HCT116 (cell line): ENCODE measurements around the gene KCNK13. TPM values are rescaled to one million over a fixed set of nuclear protein-coding genes. Genes with fewer than 3 reads are reported as not detected.

Experiments used
- ATAC-seq: fragments of 200-7000 bp; cut with Tn5 transposase; 2 replicates; pipeline ENCODE4 v1.9.1; 2020; ENCODE audit warnings: mild to moderate bottlenecking, moderate library complexity
- BruUV-seq: library from RNA; stranded (reverse); fragments of 400-500 nt; replicated peaks from 2 replicates; lab custom pipeline; 2021; lab: Mats Ljungman, UMichigan
- CTCF ChIA-PET: fragments of 300-600 bp; sonication (Branson Sonifier 250); formaldehyde crosslinking; loops from one replicate; lab custom pipeline; 2021; ENCODE audit warnings: antibody characterized with exemption; lab: Charles Lee
- POLR2A ChIA-PET: fragments of 300-600, 350-600 bp; sonication (Branson Sonifier 250); formaldehyde crosslinking; loops from one replicate; lab custom pipeline; 2021; ENCODE audit warnings: antibody characterized with exemption; lab: Charles Lee
- RAD21 ChIA-PET, 2 experiments: fragments of 300-600 bp; sonication (Branson Sonifier 250); formaldehyde crosslinking; loops; one replicate each; lab custom pipeline; 2023; ENCODE audit warnings: low total read pairs in 2 of 2; ENCODE audit not compliant: uncharacterized antibody in 2 of 2, unreplicated experiment in 2 of 2, low non-redundant PET in 1 of 2; lab: Charles Lee
- DNase-seq: peaks from one replicate; pipeline ENCODE4 v3.0.0-alpha.2; 2010; ENCODE audit warnings: low read depth, low spot score
- H2AFZ ChIP-seq: fragments of 200-600 bp; shearing (Covaris generic), sonication (generic); 2 replicates; pipeline ENCODE4 v1.6.1; 2017; ENCODE audit warnings: low read depth, mixed run types, mixed read lengths, antibody characterized with exemption, low read length; ENCODE audit not compliant: poor library complexity, severe bottlenecking
- H3K27ac ChIP-seq: 2 replicates; pipeline ENCODE4 v1.5.1; 2012; ENCODE audit warnings: low read depth, low read length
- H3K27me3 ChIP-seq: fragments of 200-600 bp; sonication (generic); 2 replicates; pipeline ENCODE4 v1.6.1; 2016; ENCODE audit warnings: mixed run types, low read length, mixed read lengths; ENCODE audit not compliant: insufficient read depth
- H3K36me3 ChIP-seq, 2 experiments: fragments of 200-500 bp in 1 of 2; fragments of 200-600 bp in 1 of 2; sonication (Bioruptor generic) in 1 of 2; sonication (generic) in 1 of 2; 2 replicates each; pipeline versions ENCODE4 v1.5.1 to v1.6.1; 2014 to 2016; ENCODE audit warnings: low read length in 2 of 2, inconsistent platforms in 1 of 2, mixed read lengths in 1 of 2, mixed run types in 1 of 2; ENCODE audit not compliant: insufficient read depth in 2 of 2, control insufficient read depth in 1 of 2
- H3K4me1 ChIP-seq, 2 experiments: fragments of 200-600 bp in 1 of 2; sonication (generic) in 1 of 2; 2 replicates each; pipeline versions ENCODE4 v1.5.1 to v1.6.1; 2012 to 2017; ENCODE audit warnings: low read length in 2 of 2, inconsistent platforms in 1 of 2, mild to moderate bottlenecking in 1 of 2, mixed read lengths in 1 of 2, mixed run types in 1 of 2, moderate library complexity in 1 of 2; ENCODE audit not compliant: insufficient read depth in 2 of 2, control insufficient read depth in 1 of 2
- H3K4me2 ChIP-seq: fragments of 200-600 bp; sonication (generic); 2 replicates; pipeline ENCODE4 v1.6.1; 2017; ENCODE audit warnings: mixed run types, low read length, mixed read lengths
- H3K4me3 ChIP-seq, 2 experiments: fragments of 200-600 bp in 1 of 2; sonication (generic) in 1 of 2; replicated peaks in 1 of 2; 2 replicates each; pipeline ENCODE4 v1.5.1; 2011 to 2016; ENCODE audit warnings: low read length in 2 of 2, control low read depth in 1 of 2, low read depth in 1 of 2, mild to moderate bottlenecking in 1 of 2, mixed read lengths in 1 of 2, mixed run types in 1 of 2
- H3K79me2 ChIP-seq: fragments of 200-600 bp; sonication (generic); 2 replicates; pipeline ENCODE4 v1.6.1; 2017; ENCODE audit warnings: mild to moderate bottlenecking, mixed run types, low read length, moderate library complexity, mixed read lengths; ENCODE audit not compliant: insufficient read depth
- H3K9ac ChIP-seq: fragments of 200-600 bp; sonication (generic); 2 replicates; pipeline ENCODE4 v1.6.1; 2016; ENCODE audit warnings: low read length, mixed read lengths
- H3K9me2 ChIP-seq: fragments of 200-600 bp; sonication (generic), shearing (Covaris generic); 2 replicates; pipeline ENCODE4 v1.6.1; 2017; ENCODE audit warnings: mixed run types, mild to moderate bottlenecking, moderate library complexity; ENCODE audit not compliant: insufficient read depth
- H3K9me3 ChIP-seq, 2 experiments: fragments of 200-500 bp in 1 of 2; fragments of 200-600 bp in 1 of 2; sonication (Bioruptor generic) in 1 of 2; sonication (generic) in 1 of 2; 2 replicates each; pipeline ENCODE4 v1.6.1; 2014 to 2017; ENCODE audit warnings: low read length in 2 of 2, mixed read lengths in 2 of 2, inconsistent platforms in 1 of 2, low read depth in 1 of 2, mild to moderate bottlenecking in 1 of 2, mixed run types in 1 of 2, moderate library complexity in 1 of 2; ENCODE audit not compliant: control insufficient read depth in 1 of 2, insufficient read depth in 1 of 2
- H4K20me1 ChIP-seq: fragments of 200-600 bp; sonication (generic), shearing (Covaris generic); 2 replicates; pipeline ENCODE4 v1.6.1; 2017; ENCODE audit warnings: mixed run types, mild to moderate bottlenecking, moderate library complexity; ENCODE audit not compliant: insufficient read depth
- ATF3 ChIP-seq: IDR thresholded peaks from 2 replicates; pipeline ENCODE4 v1.6.1; 2012
- CBX3 ChIP-seq: IDR thresholded peaks from 2 replicates; pipeline ENCODE4 v1.6.1; 2012; ENCODE audit warnings: low read depth
- CEBPB ChIP-seq: IDR thresholded peaks from 2 replicates; pipeline ENCODE4 v1.6.1; 2012; ENCODE audit warnings: low read depth
- CTCF ChIP-seq, 3 experiments: fragments of 200-600 bp in 1 of 3; sonication (generic) in 1 of 3; IDR thresholded peaks in 2 of 3; conservative IDR thresholded peaks in 1 of 3; 2 replicates each; pipeline ENCODE4 v1.5.1; 2012 to 2017; ENCODE audit warnings: low read depth in 2 of 3, low read length in 2 of 3, antibody characterized with exemption in 1 of 3, borderline replicate concordance in 1 of 3, control low read depth in 1 of 3, mild to moderate bottlenecking in 1 of 3, mixed read lengths in 1 of 3, mixed run types in 1 of 3, moderate library complexity in 1 of 3; ENCODE audit not compliant: insufficient read depth in 1 of 3
- EGR1 ChIP-seq: IDR thresholded peaks from 2 replicates; pipeline ENCODE4 v1.6.1; 2012; ENCODE audit warnings: low read depth
- ELF1 ChIP-seq: IDR thresholded peaks from 2 replicates; pipeline ENCODE4 v1.6.1; 2012; ENCODE audit warnings: low read depth, borderline replicate concordance
- EZH2 ChIP-seq: fragments of 200-600 bp; sonication (generic); IDR thresholded peaks from 2 replicates; pipeline ENCODE4 v1.6.1; 2017; ENCODE audit warnings: antibody characterized with exemption, mixed run types
- EZH2phosphoT487 ChIP-seq: fragments of 200-600 bp; IDR thresholded peaks from 2 replicates; pipeline ENCODE4 v1.6.1; 2018; ENCODE audit warnings: antibody characterized with exemption, borderline replicate concordance
- FOSL1 ChIP-seq: IDR thresholded peaks from 2 replicates; pipeline ENCODE4 v1.6.1; 2012; ENCODE audit warnings: low read depth
- JUND ChIP-seq: IDR thresholded peaks from 2 replicates; pipeline ENCODE4 v1.6.1; 2012
- POLR2A ChIP-seq: IDR thresholded peaks from 2 replicates; pipeline ENCODE4 v1.7.0; 2011; ENCODE audit warnings: borderline replicate concordance; ENCODE audit not compliant: insufficient read depth, insufficient read length; ENCODE audit errors: extremely low read depth
- POLR2AphosphoS5 ChIP-seq: IDR thresholded peaks from 2 replicates; pipeline ENCODE4 v1.6.1; 2011; ENCODE audit warnings: mild to moderate bottlenecking, low read depth, low read length, moderate library complexity
- RAD21 ChIP-seq: IDR thresholded peaks from 2 replicates; pipeline ENCODE4 v1.6.1; 2012; ENCODE audit warnings: low read depth, mild to moderate bottlenecking
- REST ChIP-seq: IDR thresholded peaks from 2 replicates; pipeline ENCODE4 v1.6.1; 2012; ENCODE audit warnings: low read depth
- SP1 ChIP-seq: IDR thresholded peaks from 2 replicates; pipeline ENCODE4 v1.6.1; 2012; ENCODE audit warnings: low read depth
- TCF7L2 ChIP-seq: IDR thresholded peaks from 2 replicates; pipeline ENCODE4 v1.7.0; 2011; ENCODE audit warnings: borderline replicate concordance, inconsistent platforms; ENCODE audit not compliant: insufficient read depth, insufficient read length; ENCODE audit errors: extremely low read depth
- ZBTB33 ChIP-seq: IDR thresholded peaks from 2 replicates; pipeline ENCODE4 v1.6.1; 2011; ENCODE audit warnings: mild to moderate bottlenecking, low read length, moderate library complexity; ENCODE audit not compliant: insufficient replicate concordance; ENCODE audit errors: extremely low read depth
- ZNF274 ChIP-seq: fragments of 200-500 bp; sonication (Bioruptor generic); IDR thresholded peaks from 2 replicates; pipeline ENCODE4 v1.6.1; 2014; ENCODE audit warnings: mild to moderate bottlenecking, low read depth, low read length, inconsistent platforms
- intact Hi-C: fragments of 100-400 bp; cut with micrococcal nuclease; formaldehyde crosslinking; loops from 2 replicates; pipeline ENCODE4 v1.10.0; 2022
- total RNA-seq: library from RNA; stranded (reverse); gene quantifications from one replicate; pipeline ENCODE4 v1.2.1, GENCODE V29; 2021; ENCODE audit not compliant: unreplicated experiment

Gene KCNK13
- total RNA-seq, 1 experiment from 2014 or later = 2.2 TPM

GRCh38 chr14:90045616-90046015 lies 16.2 kb upstream of the KCNK13 start:
- BruUV-seq = no TSS peak
- H3K4me3 ChIP-seq = no peak overlapping the region
- ATAC-seq (no peak), DNase-seq (no peak)
- RAD21 ChIA-PET = no interaction called here
- no peaks in the 10 kb centered on the region for H4K20me1 ChIP-seq
- TF ChIP-seq RAD21 (no peak), ZBTB33 (no peak), ZNF274 (no peak), ATF3 (no peak), ELF1 (no peak), POLR2A (no peak), POLR2AphosphoS5 (no peak), CEBPB (no peak), EZH2phosphoT487 (no peak), CTCF (IDR thresholded peaks at IDR 0.05 in 2 of 3, conservative IDR thresholded peaks at IDR 0.05 in 1 of 3; ENCODE audit: borderline replicate concordance in 1 of 3, insufficient read depth in 1 of 3, low read depth in 2 of 3, low read length in 2 of 3) (no peak), SP1 (no peak), EZH2 (no peak), CBX3 (no peak), EGR1 (no peak), TCF7L2 (no peak), FOSL1 (no peak), REST (no peak), JUND (no peak)
- no peaks in the 10 kb centered on the region for H3K9me2 ChIP-seq
- H2AFZ ChIP-seq = no peak overlapping the region
- no peak overlapping the region for H3K4me2 ChIP-seq
- no peaks in the 10 kb centered on the region for H3K9me3 ChIP-seq
- no peaks in the 10 kb centered on the region for H3K4me1 ChIP-seq
- H3K27ac ChIP-seq = no peak overlapping the region
- no peaks in the 10 kb centered on the region for H3K79me2 ChIP-seq
- POLR2A ChIA-PET = no interaction called here
- no peaks in the 10 kb centered on the region for H3K36me3 ChIP-seq
- no peaks in the 10 kb centered on the region for H3K27me3 ChIP-seq
- intact Hi-C loops = no loop called here
- no peak overlapping the region for H3K9ac ChIP-seq
- CTCF ChIA-PET = no interaction called here
